ENCODE results near the gene PRRC2A.

The PRRC2A gene

DNA sequence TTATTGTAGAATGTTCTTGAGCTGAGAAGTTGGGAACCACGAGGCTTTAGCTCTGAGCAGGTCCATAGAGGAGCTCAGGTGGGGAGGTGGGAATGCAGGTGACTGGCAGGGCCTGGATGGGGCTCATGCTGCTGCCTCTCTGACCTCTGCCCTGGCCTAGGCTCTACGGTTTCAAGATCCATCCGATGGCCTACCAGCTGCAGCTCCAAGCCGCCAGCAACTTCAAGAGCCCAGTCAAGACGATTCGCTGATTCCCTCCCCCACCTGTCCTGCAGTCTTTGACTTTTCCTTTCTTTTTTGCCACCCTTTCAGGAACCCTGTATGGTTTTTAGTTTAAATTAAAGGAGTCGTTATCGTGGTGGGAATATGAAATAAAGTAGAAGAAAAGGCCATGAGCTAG lies 49.2 kb downstream of the PRRC2A start, which contains the start of gene LY6G5B:
TSS of gene LY6G5B (plus strand) at position 301 of the 400 bp plus-strand sequence. CDS start 975 bp downstream, outside the sequence.
- DNase-seq: no peak

DNA sequence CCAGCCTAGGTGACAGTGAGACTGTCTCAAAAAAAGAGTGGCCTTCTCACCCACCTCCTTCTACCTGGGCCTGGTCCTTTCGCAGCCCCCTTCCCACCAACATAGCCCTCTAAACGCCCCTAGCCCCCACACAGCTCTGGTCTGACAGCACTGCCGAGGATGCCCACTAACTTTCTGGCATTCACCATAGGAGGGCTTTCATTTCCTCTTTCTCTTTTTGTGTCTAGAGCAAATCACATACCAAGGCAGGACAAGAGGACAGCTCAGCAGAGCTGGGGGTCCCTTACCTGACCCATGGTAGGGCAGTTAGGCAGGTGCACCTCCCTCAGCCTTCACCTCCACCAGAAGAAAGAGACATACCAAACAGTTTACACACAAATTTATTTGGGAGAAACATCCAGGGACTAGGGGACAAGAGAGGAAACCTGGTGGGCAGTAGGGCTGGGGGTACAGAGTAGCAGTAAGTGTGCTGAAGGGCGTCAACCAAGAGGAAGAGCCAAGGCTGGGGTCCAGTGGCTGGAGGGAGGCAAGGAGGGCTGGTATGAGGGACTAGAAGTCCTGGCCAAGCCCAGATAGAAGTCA lies 55.9 kb downstream of the PRRC2A start:
- DNase-seq: no peak

DNA sequence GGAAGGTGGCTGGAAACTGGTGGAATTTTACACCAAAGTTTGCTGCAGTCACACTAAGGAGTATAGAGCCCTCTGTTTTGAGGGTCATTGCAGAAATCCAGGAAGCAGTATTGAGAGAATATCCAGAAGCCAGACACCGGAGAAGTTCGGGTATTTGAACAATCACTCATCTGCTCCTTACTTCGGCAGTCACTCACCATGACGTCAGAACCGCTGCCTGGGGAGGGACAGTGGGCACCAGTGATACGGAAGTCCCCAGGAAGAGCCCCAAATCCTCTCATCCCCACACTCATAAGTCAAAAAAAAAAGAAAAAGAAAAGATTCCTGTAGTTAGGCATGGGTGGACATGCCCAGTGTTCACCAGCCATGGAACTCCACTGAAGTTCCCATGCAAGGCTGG lies 56.4 kb downstream of the PRRC2A start:
- DNase-seq: no peak

DNA sequence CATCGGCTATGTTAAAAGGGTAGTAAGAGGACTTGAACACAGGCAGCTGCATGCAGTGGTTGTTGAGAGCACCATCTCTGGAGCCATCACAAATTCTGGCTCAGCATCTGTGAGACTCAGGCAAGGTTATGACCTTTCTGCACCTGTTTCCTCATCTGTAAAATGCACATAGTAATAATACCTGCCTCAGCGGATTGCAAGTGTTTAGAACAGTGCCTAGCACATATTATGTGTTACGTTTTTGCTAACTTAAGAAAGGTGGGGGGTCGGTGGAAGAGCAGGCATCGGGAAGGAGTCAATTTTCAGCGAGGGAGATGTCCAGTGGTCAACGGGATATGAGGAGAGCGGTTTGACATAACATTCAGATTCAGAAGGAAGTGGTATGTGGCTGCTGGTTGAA lies 57.4 kb downstream of the PRRC2A start:
- no peak for DNase-seq

DNA sequence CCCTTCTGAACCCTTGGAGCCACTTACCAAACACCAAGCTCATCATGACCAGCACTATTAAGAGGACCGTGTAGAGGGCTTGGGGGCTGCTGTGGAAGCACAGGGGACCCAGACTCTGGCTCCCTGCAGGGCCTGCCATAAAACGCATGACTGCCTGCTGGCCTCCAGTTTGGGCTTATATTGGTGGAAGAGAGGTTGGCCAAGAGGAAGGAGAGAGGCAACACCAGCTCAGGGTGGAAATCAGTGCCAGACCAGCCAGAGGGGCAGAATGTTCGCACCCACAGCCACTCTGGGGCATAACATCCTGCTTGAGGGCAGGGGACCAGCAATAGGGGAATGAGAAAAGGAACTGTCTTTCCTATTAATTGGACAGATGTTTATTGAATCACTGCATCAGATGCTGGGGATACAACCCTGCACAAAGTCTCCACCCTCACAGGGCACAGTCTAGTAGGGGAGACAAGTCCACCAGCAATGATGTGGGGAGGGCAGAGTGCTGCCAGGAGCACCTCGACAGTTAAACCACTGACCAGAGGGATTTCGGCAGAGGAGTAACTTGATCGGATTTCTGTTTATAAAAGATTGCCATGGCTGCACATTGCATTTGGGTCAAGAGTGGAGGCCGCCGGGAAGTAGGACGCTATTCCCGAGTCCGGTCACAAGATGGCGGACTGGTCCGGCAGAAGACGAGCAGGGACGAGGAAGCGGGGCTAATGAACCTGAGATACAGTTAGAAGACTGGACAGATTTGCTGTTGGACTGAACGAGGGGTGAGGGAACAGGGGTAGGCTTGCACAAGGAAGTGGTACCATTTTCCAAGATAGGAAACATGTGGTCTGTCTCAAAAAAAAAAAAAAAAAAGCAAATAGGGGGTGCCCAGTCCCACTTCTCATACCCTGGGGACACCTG lies 60.0 kb downstream of the PRRC2A start, which contains the start of gene LY6G5C:
TSS of gene LY6G5C (minus strand) at position 842 of the 909 bp plus-strand sequence. CDS start at position 148, 694 bp downstream.
- DNase-seq: peak; percentile 90

DNA sequence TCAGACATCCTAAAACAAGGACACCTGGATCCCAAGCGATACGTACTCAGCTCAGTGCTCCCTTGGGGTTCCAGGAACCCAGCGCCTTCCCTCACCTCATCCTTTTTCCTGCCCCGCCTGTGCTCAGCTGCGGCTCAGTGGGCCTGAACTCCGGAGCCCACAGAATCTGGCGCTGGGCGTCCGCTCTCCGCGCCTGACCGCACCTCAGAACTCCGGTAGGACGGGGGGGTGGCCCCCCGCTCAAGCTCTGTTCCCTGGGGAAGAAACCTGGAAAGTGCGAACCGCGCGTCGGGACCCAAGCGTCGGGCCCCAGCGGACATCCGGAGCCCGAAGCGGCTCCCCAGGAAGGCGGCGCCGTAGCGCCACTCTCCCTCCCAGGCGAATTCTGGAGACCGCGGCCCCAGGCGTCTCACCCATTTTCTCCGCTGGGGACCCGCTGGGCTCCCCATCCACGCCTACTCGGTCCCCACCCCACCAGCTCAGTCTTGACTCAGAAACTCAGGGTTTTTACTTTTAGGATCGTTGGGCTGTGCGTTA lies 60.7 kb downstream of the PRRC2A start:
- peak; percentile 73 for DNase-seq

DNA sequence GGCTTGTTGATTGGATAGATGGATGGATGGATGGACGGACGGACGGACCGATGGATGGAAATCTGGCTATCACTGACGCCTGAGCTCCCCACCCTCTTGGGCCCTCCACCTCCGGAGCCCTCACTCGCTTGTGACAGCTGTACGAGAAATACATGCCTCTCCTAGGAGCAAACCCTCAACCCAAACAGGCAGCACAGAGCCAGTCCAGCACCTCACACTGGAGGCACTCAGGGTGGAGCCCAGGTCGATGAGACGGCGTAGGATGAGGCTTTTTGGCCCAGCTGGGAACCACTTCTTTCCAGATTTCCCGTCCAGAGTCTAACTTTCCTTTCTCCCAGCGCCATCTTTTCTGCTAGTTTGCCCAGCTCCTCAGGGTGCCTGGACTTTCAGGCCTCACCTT lies 63.1 kb downstream of the PRRC2A start:
- no peak for DNase-seq

DNA sequence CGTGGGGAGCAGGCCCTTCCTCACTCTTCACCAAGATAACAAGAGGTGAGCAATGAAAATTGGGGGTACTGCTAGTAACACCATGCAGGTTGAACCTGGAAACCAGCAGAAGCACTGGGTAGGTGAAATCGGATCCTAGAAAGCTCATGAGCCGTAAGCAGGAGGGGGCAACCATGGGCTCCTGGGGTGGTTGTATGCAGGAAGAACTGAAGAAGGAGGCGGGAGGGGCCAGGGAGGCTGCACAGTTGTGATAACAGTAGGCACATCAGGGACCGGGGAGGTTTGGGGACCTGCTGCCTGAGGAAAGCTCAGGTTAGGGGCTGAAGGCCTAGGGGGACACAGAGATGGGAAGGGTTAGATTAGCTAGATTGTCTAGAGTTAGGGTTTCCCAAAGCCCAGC lies 66.0 kb downstream of the PRRC2A start:
- peak; percentile 83 for DNase-seq

DNA sequence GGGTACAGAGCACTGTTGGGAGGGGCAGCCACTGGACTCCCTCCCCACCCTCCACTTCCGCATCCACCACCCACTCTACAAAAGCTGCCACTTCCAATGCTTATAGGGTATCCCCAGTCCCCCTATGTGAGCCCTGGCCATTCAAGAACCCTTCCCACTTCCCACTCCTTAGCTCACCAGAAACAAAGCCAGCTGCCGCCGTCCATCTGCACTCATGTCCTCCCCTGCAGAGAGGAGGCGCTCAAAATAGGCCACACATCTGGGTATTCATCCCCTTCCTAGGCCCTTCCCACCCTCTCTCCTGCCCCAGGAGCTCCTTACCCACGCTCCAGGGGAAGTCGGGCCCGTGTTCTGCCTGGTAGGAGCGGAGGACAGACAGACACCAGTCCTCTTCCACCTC lies 66.8 kb downstream of the PRRC2A start:
- DNase-seq: no peak
